Ishikawa (cell line): Measurements from ENCODE around the gene COL5A2.

ENCODE experiments used
- CEBPB ChIP-seq: IDR thresholded peaks from 2 replicates; pipeline ENCODE4 v1.6.1; 2012
- CREB1 ChIP-seq: IDR thresholded peaks from 2 replicates; pipeline ENCODE4 v1.6.1; 2012; ENCODE audit warnings: low read depth
- REST ChIP-seq: IDR thresholded peaks from 2 replicates; pipeline ENCODE4 v1.6.1; 2012; ENCODE audit warnings: low read depth, mild to moderate bottlenecking
- TAF1 ChIP-seq: IDR thresholded peaks from 2 replicates; pipeline ENCODE4 v1.6.1; 2012; ENCODE audit warnings: low read depth, mild to moderate bottlenecking
- TCF12 ChIP-seq: IDR thresholded peaks from 2 replicates; pipeline ENCODE4 v1.6.1; 2012; ENCODE audit warnings: low read depth
- ZBTB7A ChIP-seq: IDR thresholded peaks from 2 replicates; pipeline ENCODE4 v1.6.1; 2012; ENCODE audit warnings: low read depth

DNA sequence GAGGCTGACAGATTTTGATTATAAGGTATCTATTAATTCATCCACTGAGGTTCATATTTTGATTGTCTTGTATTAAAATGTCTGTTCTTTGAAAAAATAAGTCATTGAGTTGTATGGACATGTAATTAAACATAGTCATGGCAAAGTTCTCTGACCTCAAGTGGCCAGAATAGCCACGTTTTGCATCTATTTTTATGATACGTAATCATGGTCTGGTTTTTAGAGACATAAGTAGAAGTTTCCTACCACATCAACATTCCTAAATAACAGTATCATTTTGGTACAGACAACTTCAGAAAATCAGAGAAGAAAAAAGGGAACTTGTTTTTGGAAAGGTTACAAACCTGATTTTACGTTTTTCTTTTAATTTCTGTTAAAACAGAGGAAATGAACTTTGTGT, 47.6 kb downstream of the COL5A2 start:
- TF ChIP-seq TAF1 (no peak), CEBPB (no peak), REST (no peak), CREB1 (no peak), ZBTB7A (no peak), TCF12 (no peak)
